Measurements from ENCODE around the gene SLC6A13.

The SLC6A13 gene

DNA sequence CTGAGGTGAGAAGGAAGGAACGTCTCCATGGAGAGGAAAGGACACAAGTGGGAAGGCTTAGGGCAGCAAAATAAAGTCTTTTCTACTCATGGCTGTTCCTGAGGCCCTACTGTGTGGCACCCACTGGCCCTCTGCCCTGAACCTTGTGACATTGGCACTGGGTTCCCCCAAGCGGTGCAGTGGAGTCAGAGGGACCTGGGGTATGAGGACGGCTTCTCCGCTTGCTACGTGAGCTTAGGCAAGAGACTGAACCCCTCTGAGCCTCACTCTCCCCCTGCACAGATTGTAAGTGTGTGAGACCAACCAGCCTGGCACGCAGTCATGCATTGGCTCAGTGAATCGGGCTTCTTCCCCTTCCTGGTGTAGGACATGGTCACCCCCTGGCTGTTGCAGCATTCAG is 68.4 kb downstream of the SLC6A13 start:
- no peak overlapping the region for H3K14ac ChIP-seq (ENCODE audit: low read length)
- H4K12ac ChIP-seq (ENCODE audit: low read depth, low read length), result no peak overlapping the region
- no peak overlapping the region for H2BK12ac ChIP-seq (ENCODE audit: low read length)
- H3K18ac ChIP-seq (ENCODE audit: low read length), result no peak overlapping the region
- H3K27me3 ChIP-seq (ENCODE audit: insufficient read depth, low read length), result no peaks in the 10 kb centered on the region
- H3K79me2 ChIP-seq (ENCODE audit: control insufficient read depth, insufficient read depth, low read length, poor library complexity), result no peaks in the 10 kb centered on the region
- H4K8ac ChIP-seq (ENCODE audit: low read depth, low read length), result no peak overlapping the region
- no peak overlapping the region for H3K9ac ChIP-seq (ENCODE audit: low read length)
- H2AFZ ChIP-seq (ENCODE audit: insufficient read depth, low read length, poor library complexity), result no peak overlapping the region
- no peak overlapping the region for H2AK5ac ChIP-seq (ENCODE audit: low read length)
- no peak overlapping the region for H2BK120ac ChIP-seq (ENCODE audit: insufficient read depth, low read length, poor library complexity)
- H3K4me1 ChIP-seq (ENCODE audit: control insufficient read depth in 1 of 2, insufficient read depth in 2 of 2, low read length in 2 of 2), result peaks cover under 1 to 4% of the 10 kb centered on the region in 2 experiments
- H3K4me3 ChIP-seq (ENCODE audit: low read depth, low read length), result no peak overlapping the region
- H3K23ac ChIP-seq (ENCODE audit: low read length), result no peak overlapping the region
- no peak overlapping the region for H3K27ac ChIP-seq (ENCODE audit: low read depth, low read length)
- DNase-seq, result no peak
- H3K4ac ChIP-seq (ENCODE audit: low read depth, low read length), result no peak overlapping the region
- H4K91ac ChIP-seq (ENCODE audit: low read depth, low read length), result no peak overlapping the region
- no peaks in the 10 kb centered on the region for H3K36me3 ChIP-seq (ENCODE audit: control insufficient read depth in 1 of 2, insufficient read depth in 2 of 2, low read length in 2 of 2)
- H3K4me2 ChIP-seq (ENCODE audit: low read length), result no peak overlapping the region
- no peaks in the 10 kb centered on the region for H3K79me1 ChIP-seq (ENCODE audit: low read length)
- no peak overlapping the region for H2BK5ac ChIP-seq (ENCODE audit: low read depth, low read length, poor library complexity)
- WGBS (ENCODE audit: extremely low coverage, insufficient coverage, insufficient read length), result no CpG with 5 or more reads among the region's 7 CpGs
- H3K9me3 ChIP-seq (ENCODE audit: insufficient read depth, low read depth, low read length), result peaks cover 4% of the 10 kb centered on the region

DNA sequence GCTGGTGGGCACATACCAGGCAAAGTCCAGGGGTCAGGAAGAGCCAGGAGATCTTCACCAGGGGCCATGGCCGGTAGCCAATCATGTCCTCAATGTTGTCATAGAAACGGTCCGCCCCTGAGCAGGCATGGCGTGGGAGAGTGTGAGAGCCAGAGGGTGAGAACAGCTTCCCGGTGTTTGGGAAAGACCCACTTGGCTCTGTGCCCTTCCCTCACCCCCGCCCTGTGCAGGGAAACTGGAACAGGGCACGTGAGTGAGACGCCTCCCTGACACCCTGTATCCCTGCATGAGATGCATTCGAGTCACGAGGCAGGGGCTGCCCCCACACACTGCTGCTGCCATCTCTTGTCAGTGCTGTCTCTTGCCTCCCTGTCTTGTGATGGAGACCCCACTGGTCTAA is 69.4 kb downstream of the SLC6A13 start:
- H2AK5ac ChIP-seq (ENCODE audit: low read length), result no peak overlapping the region
- H3K36me3 ChIP-seq (ENCODE audit: control insufficient read depth in 1 of 2, insufficient read depth in 2 of 2, low read length in 2 of 2), result no peaks in the 10 kb centered on the region
- no peak overlapping the region for H3K27ac ChIP-seq (ENCODE audit: low read depth, low read length)
- no peak overlapping the region for H3K4me2 ChIP-seq (ENCODE audit: low read length)
- no peak overlapping the region for H2BK5ac ChIP-seq (ENCODE audit: low read depth, low read length, poor library complexity)
- no peak overlapping the region for H2BK120ac ChIP-seq (ENCODE audit: insufficient read depth, low read length, poor library complexity)
- H3K14ac ChIP-seq (ENCODE audit: low read length), result no peak overlapping the region
- no peak overlapping the region for H3K9ac ChIP-seq (ENCODE audit: low read length)
- H2BK12ac ChIP-seq (ENCODE audit: low read length), result no peak overlapping the region
- H4K12ac ChIP-seq (ENCODE audit: low read depth, low read length), result no peak overlapping the region
- H3K27me3 ChIP-seq (ENCODE audit: insufficient read depth, low read length), result no peaks in the 10 kb centered on the region
- no peak overlapping the region for H4K91ac ChIP-seq (ENCODE audit: low read depth, low read length)
- H3K18ac ChIP-seq (ENCODE audit: low read length), result no peak overlapping the region
- H3K4ac ChIP-seq (ENCODE audit: low read depth, low read length), result no peak overlapping the region
- no peak for DNase-seq
- WGBS (ENCODE audit: extremely low coverage, insufficient coverage, insufficient read length), result no CpG with 5 or more reads among the region's 10 CpGs
- H3K79me1 ChIP-seq (ENCODE audit: low read length), result no peaks in the 10 kb centered on the region
- H3K79me2 ChIP-seq (ENCODE audit: control insufficient read depth, insufficient read depth, low read length, poor library complexity), result no peaks in the 10 kb centered on the region
- no peaks in the 10 kb centered on the region for H3K4me1 ChIP-seq (ENCODE audit: control insufficient read depth in 1 of 2, insufficient read depth in 2 of 2, low read length in 2 of 2)
- H2AFZ ChIP-seq (ENCODE audit: insufficient read depth, low read length, poor library complexity), result no peak overlapping the region
- no peak overlapping the region for H3K23ac ChIP-seq (ENCODE audit: low read length)
- H4K8ac ChIP-seq (ENCODE audit: low read depth, low read length), result no peak overlapping the region
- peaks cover 4% of the 10 kb centered on the region for H3K9me3 ChIP-seq (ENCODE audit: insufficient read depth, low read depth, low read length)
- H3K4me3 ChIP-seq (ENCODE audit: low read depth, low read length), result no peak overlapping the region

DNA sequence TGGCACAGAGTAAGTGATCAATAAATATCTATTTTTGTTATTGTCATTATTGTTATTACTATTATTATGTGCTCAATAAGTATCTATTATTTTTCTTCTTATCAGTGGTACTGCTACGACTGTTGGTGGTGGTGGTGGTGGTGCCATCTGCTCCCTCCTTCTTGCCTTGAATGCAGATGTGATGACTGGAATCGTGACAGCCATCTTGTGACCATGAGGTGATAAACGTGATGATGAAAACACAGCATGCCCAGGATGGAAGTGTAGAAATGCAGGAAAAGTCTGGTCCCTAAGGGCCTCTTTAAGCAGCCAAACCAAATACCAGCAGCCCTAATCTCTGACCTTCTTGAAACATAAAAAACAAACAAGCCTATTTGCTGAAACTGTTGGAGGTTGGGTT is 71.1 kb downstream of the SLC6A13 start:
- H2BK5ac ChIP-seq (ENCODE audit: low read depth, low read length, poor library complexity), result no peak overlapping the region
- H3K79me1 ChIP-seq (ENCODE audit: low read length), result no peaks in the 10 kb centered on the region
- H3K23ac ChIP-seq (ENCODE audit: low read length), result no peak overlapping the region
- no peaks in the 10 kb centered on the region for H3K4me1 ChIP-seq (ENCODE audit: control insufficient read depth in 1 of 2, insufficient read depth in 2 of 2, low read length in 2 of 2)
- no peak overlapping the region for H3K18ac ChIP-seq (ENCODE audit: low read length)
- H3K14ac ChIP-seq (ENCODE audit: low read length), result no peak overlapping the region
- H3K27me3 ChIP-seq (ENCODE audit: insufficient read depth, low read length), result no peaks in the 10 kb centered on the region
- no peaks in the 10 kb centered on the region for H3K36me3 ChIP-seq (ENCODE audit: control insufficient read depth in 1 of 2, insufficient read depth in 2 of 2, low read length in 2 of 2)
- H4K12ac ChIP-seq (ENCODE audit: low read depth, low read length), result no peak overlapping the region
- DNase-seq, result no peak
- no peaks in the 10 kb centered on the region for H3K79me2 ChIP-seq (ENCODE audit: control insufficient read depth, insufficient read depth, low read length, poor library complexity)
- H3K4me3 ChIP-seq (ENCODE audit: low read depth, low read length), result no peak overlapping the region
- H4K91ac ChIP-seq (ENCODE audit: low read depth, low read length), result no peak overlapping the region
- no peak overlapping the region for H3K27ac ChIP-seq (ENCODE audit: low read depth, low read length)
- no peak overlapping the region for H2AK5ac ChIP-seq (ENCODE audit: low read length)
- H2AFZ ChIP-seq (ENCODE audit: insufficient read depth, low read length, poor library complexity), result no peak overlapping the region
- H2BK120ac ChIP-seq (ENCODE audit: insufficient read depth, low read length, poor library complexity), result no peak overlapping the region
- H4K8ac ChIP-seq (ENCODE audit: low read depth, low read length), result no peak overlapping the region
- H3K4ac ChIP-seq (ENCODE audit: low read depth, low read length), result no peak overlapping the region
- no peak overlapping the region for H3K9ac ChIP-seq (ENCODE audit: low read length)
- peaks cover 4% of the 10 kb centered on the region for H3K9me3 ChIP-seq (ENCODE audit: insufficient read depth, low read depth, low read length)
- no CpG with 5 or more reads among the region's 3 CpGs for WGBS (ENCODE audit: extremely low coverage, insufficient coverage, insufficient read length)
- no peak overlapping the region for H3K4me2 ChIP-seq (ENCODE audit: low read length)
- no peak overlapping the region for H2BK12ac ChIP-seq (ENCODE audit: low read length)

DNA sequence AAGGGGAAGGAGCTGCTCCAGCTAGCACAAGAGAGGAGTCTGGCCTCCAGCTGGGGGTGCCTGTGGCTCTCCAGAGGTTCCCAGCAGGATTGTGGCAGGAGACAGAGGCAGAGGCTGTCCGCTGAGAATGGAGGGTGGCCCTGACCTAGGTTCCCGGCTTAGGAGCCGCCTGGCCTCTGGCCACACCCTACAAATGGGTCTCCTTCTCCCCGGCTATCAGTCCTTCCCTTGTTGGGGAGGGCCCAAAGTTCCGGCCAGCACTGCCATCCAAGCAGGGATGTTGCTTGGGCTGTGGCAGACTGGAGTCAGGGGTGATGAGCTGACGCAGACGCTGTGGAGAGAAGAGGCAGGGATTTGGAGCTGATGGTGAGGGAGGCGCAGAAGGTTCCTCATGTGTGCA is 71.8 kb downstream of the SLC6A13 start:
- H3K79me2 ChIP-seq (ENCODE audit: control insufficient read depth, insufficient read depth, low read length, poor library complexity), result no peaks in the 10 kb centered on the region
- H3K4me3 ChIP-seq (ENCODE audit: low read depth, low read length), result no peak overlapping the region
- H3K4ac ChIP-seq (ENCODE audit: low read depth, low read length), result no peak overlapping the region
- DNase-seq, result no peak
- H3K23ac ChIP-seq (ENCODE audit: low read length), result no peak overlapping the region
- no peak overlapping the region for H2AFZ ChIP-seq (ENCODE audit: insufficient read depth, low read length, poor library complexity)
- H2AK5ac ChIP-seq (ENCODE audit: low read length), result no peak overlapping the region
- H2BK5ac ChIP-seq (ENCODE audit: low read depth, low read length, poor library complexity), result no peak overlapping the region
- H3K27me3 ChIP-seq (ENCODE audit: insufficient read depth, low read length), result no peaks in the 10 kb centered on the region
- H3K18ac ChIP-seq (ENCODE audit: low read length), result no peak overlapping the region
- H3K9ac ChIP-seq (ENCODE audit: low read length), result no peak overlapping the region
- no peak overlapping the region for H4K12ac ChIP-seq (ENCODE audit: low read depth, low read length)
- no peaks in the 10 kb centered on the region for H3K36me3 ChIP-seq (ENCODE audit: control insufficient read depth in 1 of 2, insufficient read depth in 2 of 2, low read length in 2 of 2)
- H3K27ac ChIP-seq (ENCODE audit: low read depth, low read length), result no peak overlapping the region
- WGBS (ENCODE audit: extremely low coverage, insufficient coverage, insufficient read length), result no CpG with 5 or more reads among the region's 8 CpGs
- H3K14ac ChIP-seq (ENCODE audit: low read length), result no peak overlapping the region
- no peak overlapping the region for H3K4me2 ChIP-seq (ENCODE audit: low read length)
- H3K9me3 ChIP-seq (ENCODE audit: insufficient read depth, low read depth, low read length), result peaks cover 4% of the 10 kb centered on the region
- H2BK12ac ChIP-seq (ENCODE audit: low read length), result no peak overlapping the region
- H3K4me1 ChIP-seq (ENCODE audit: control insufficient read depth in 1 of 2, insufficient read depth in 2 of 2, low read length in 2 of 2), result no peaks in the 10 kb centered on the region
- no peak overlapping the region for H4K8ac ChIP-seq (ENCODE audit: low read depth, low read length)
- no peak overlapping the region for H2BK120ac ChIP-seq (ENCODE audit: insufficient read depth, low read length, poor library complexity)
- H3K79me1 ChIP-seq (ENCODE audit: low read length), result no peaks in the 10 kb centered on the region
- no peak overlapping the region for H4K91ac ChIP-seq (ENCODE audit: low read depth, low read length)
